ENCODE data around the gene YBEY.
"Not testable (repeated sequence)": the region's sequence is repeated elsewhere in the genome, so short reads cannot be mapped to it uniquely, and the experiment has no call there.

YBEY gene

GRCh38 chr21:46285761-46286647, at the start of gene YBEY:
Gene YBEY (plus strand): TSS chr21:46286342. CDS start chr21:46286914, 572 bp downstream.
- peak; percentile 53 to 73 (median 62) for DNase-seq (ENCODE audit: low read depth in 3 of 3, low spot score in 1 of 3)

GRCh38 chr21:46237474-46237873, 48.7 kb upstream of the YBEY start:
- no peak for DNase-seq (ENCODE audit: low read depth in 3 of 3, low spot score in 1 of 3)

- DNase-seq (ENCODE audit: low read depth in 3 of 3, low spot score in 1 of 3): no peak
Measured at GRCh38 chr21:46239817-46240325, 46.3 kb upstream of the YBEY start.

- DNase-seq (ENCODE audit: low read depth in 3 of 3, low spot score in 1 of 3): not testable (repeated sequence)
Measured at GRCh38 chr21:46241577-46241976, 44.6 kb upstream of the YBEY start.

GRCh38 chr21:46243325-46243724, 42.8 kb upstream of the YBEY start:
- no peak for DNase-seq (ENCODE audit: low read depth in 3 of 3, low spot score in 1 of 3)

- DNase-seq (ENCODE audit: low read depth in 3 of 3, low spot score in 1 of 3): no peak
Measured at GRCh38 chr21:46243960-46244361, 42.2 kb upstream of the YBEY start.

GRCh38 chr21:46244602-46245001, 41.5 kb upstream of the YBEY start:
- DNase-seq (ENCODE audit: low read depth in 3 of 3, low spot score in 1 of 3): no peak

- DNase-seq (ENCODE audit: low read depth in 3 of 3, low spot score in 1 of 3): no peak
Measured at GRCh38 chr21:46245213-46245915, 40.8 kb upstream of the YBEY start.

- DNase-seq (ENCODE audit: low read depth in 3 of 3, low spot score in 1 of 3): no peak
Measured at GRCh38 chr21:46246345-46246744, 39.8 kb upstream of the YBEY start.

- DNase-seq (ENCODE audit: low read depth in 3 of 3, low spot score in 1 of 3): no peak
Measured at GRCh38 chr21:46247699-46248421, 38.3 kb upstream of the YBEY start.

- no peak for DNase-seq (ENCODE audit: low read depth in 3 of 3, low spot score in 1 of 3)
Measured at GRCh38 chr21:46248422-46248782, 37.7 kb upstream of the YBEY start.

GRCh38 chr21:46248827-46249226, 37.3 kb upstream of the YBEY start:
- no peak for DNase-seq (ENCODE audit: low read depth in 3 of 3, low spot score in 1 of 3)

GRCh38 chr21:46250146-46250725, 35.9 kb upstream of the YBEY start:
- no peak for DNase-seq (ENCODE audit: low read depth in 3 of 3, low spot score in 1 of 3)

- no peak for DNase-seq (ENCODE audit: low read depth in 3 of 3, low spot score in 1 of 3)
Measured at GRCh38 chr21:46252840-46253239, 33.3 kb upstream of the YBEY start.

GRCh38 chr21:46253610-46254124, 32.5 kb upstream of the YBEY start:
- DNase-seq (ENCODE audit: low read depth in 3 of 3, low spot score in 1 of 3): peak in 1 of 3 donors; percentile 14

- DNase-seq (ENCODE audit: low read depth in 3 of 3, low spot score in 1 of 3): no peak
Measured at GRCh38 chr21:46254208-46254975, 31.8 kb upstream of the YBEY start.

- DNase-seq (ENCODE audit: low read depth in 3 of 3, low spot score in 1 of 3): no peak
Measured at GRCh38 chr21:46255166-46255565, 31.0 kb upstream of the YBEY start.

- no peak for DNase-seq (ENCODE audit: low read depth in 3 of 3, low spot score in 1 of 3)
Measured at GRCh38 chr21:46255758-46256337, 30.3 kb upstream of the YBEY start.

GRCh38 chr21:46256501-46256994, 29.6 kb upstream of the YBEY start:
- DNase-seq (ENCODE audit: low read depth in 3 of 3, low spot score in 1 of 3): no peak
